Neutrophil (primary cell): ENCODE measurements around the gene TUBGCP4.

ENCODE experiments used
- H3K27ac ChIP-seq: fragments of 200-600 bp; sonication (generic); 2 replicates; pipeline ENCODE4 v1.5.1; 2016; ENCODE audit warnings: mild to moderate bottlenecking, moderate library complexity
- H3K27me3 ChIP-seq: fragments of 200-600 bp; sonication (generic); 2 replicates; pipeline ENCODE4 v1.6.0; 2016; ENCODE audit warnings: mild to moderate bottlenecking
- H3K36me3 ChIP-seq: fragments of 200-600 bp; sonication (generic); 2 replicates; pipeline ENCODE4 v1.5.1; 2017
- H3K4me1 ChIP-seq, 2 experiments: fragments of 200-600 bp in 1 of 2; sonication (generic) in 1 of 2; 1 replicate in 1 of 2; 2 replicates in 1 of 2; pipeline versions ENCODE4 v1.5.1 to v1.6.1; 2013 to 2016; ENCODE audit warnings: low read depth in 1 of 2, low read length in 1 of 2, mild to moderate bottlenecking in 1 of 2, moderate library complexity in 1 of 2; ENCODE audit not compliant: control insufficient read depth in 1 of 2, insufficient read depth in 1 of 2
- H3K4me3 ChIP-seq, 2 experiments: fragments of 200-600 bp in 1 of 2; sonication (generic) in 1 of 2; 1 replicate in 1 of 2; 2 replicates in 1 of 2; pipeline ENCODE4 v1.5.1; 2013 to 2016; ENCODE audit warnings: low read depth in 1 of 2, low read length in 1 of 2, mild to moderate bottlenecking in 1 of 2, moderate library complexity in 1 of 2
- H3K9me3 ChIP-seq: fragments of 200-600 bp; sonication (generic); 2 replicates; pipeline ENCODE4 v1.5.1; 2016
- TF ChIP-seq, protein P1 (sequence below): fragments of 200-600 bp; sonication (generic); IDR thresholded peaks from 2 replicates; pipeline ENCODE4 v1.5.1; 2016; ENCODE audit warnings: antibody characterized with exemption

TUBGCP4 gene

DNA sequence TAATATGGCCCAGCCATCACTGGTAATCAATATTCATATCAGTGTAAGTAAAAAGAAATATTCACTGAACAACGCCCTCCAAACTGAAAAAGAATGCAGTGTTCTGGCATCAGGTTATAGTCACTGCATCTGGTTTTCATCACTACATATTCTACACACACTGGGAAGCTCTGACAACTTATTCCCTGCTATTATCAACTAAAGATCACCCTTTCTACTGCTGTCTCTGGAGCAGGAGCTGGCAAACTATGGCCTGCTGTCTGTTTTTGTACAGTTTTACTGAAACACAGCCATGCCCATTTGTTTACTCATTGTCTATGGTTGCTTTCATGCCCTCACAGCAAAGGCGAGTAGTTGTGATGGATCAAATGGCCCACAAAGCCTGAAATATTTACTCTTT, 35.3 kb downstream of the TUBGCP4 start:
- H3K9me3 ChIP-seq = no peaks in the 10 kb centered on the region
- TF ChIP-seq, protein P1, sequence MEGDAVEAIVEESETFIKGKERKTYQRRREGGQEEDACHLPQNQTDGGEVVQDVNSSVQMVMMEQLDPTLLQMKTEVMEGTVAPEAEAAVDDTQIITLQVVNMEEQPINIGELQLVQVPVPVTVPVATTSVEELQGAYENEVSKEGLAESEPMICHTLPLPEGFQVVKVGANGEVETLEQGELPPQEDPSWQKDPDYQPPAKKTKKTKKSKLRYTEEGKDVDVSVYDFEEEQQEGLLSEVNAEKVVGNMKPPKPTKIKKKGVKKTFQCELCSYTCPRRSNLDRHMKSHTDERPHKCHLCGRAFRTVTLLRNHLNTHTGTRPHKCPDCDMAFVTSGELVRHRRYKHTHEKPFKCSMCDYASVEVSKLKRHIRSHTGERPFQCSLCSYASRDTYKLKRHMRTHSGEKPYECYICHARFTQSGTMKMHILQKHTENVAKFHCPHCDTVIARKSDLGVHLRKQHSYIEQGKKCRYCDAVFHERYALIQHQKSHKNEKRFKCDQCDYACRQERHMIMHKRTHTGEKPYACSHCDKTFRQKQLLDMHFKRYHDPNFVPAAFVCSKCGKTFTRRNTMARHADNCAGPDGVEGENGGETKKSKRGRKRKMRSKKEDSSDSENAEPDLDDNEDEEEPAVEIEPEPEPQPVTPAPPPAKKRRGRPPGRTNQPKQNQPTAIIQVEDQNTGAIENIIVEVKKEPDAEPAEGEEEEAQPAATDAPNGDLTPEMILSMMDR = no peak
- no peak overlapping the region for H3K4me3 ChIP-seq
- peaks cover 71% of the 10 kb centered on the region for H3K36me3 ChIP-seq
- no peak overlapping the region for H3K27ac ChIP-seq
- H3K27me3 ChIP-seq = no peaks in the 10 kb centered on the region
- no peaks in the 10 kb centered on the region for H3K4me1 ChIP-seq

DNA sequence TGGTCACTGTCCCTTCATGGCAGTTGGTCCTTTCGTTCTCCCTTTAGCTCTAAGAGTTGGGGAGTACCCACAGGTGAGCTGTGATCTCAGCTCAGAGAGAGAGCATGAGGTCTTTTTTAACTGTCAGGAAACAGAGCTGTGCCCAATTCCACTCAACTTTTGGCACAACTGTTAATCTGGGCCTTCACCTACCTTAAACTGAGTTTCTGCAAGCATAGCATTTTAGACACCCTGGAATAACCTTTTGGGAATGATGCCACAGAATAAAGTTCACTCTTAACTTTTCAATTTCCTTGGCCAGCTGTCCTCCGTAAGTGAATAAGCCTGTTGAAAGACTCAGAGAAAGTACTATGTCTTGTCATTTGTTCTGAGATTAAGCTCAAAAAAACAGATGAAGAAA, 35.9 kb downstream of the TUBGCP4 start:
- TF ChIP-seq, protein P1 = no peak
- Histone ChIP-seq H3K4me3 (no peak overlapping the region), H3K9me3 (no peaks in the 10 kb centered on the region), H3K27me3 (no peaks in the 10 kb centered on the region), H3K4me1 (no peaks in the 10 kb centered on the region), H3K27ac (no peak overlapping the region), H3K36me3 (peaks cover 71% of the 10 kb centered on the region)

DNA sequence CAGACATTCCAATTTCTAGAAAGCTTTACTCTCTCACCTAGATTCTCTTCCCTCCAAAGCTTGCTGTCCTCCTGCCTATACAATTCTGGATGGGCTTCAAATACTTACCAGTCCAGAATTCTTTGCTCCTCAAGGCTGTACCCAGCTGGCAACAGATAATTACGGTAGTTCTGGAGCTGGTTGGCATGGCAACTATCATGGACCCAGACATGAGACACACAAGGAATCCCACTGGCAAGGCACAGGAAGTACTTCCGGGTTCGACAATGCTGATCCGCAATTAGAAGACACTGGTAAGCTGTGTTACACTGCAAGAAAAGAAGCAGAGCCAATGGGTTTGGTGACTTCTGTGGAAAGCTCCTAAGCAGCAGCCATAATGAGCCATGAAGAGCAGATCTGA, 37.9 kb downstream of the TUBGCP4 start:
- no peaks in the 10 kb centered on the region for H3K9me3 ChIP-seq
- no peak overlapping the region for H3K4me3 ChIP-seq
- no peak overlapping the region for H3K27ac ChIP-seq
- H3K4me1 ChIP-seq = no peaks in the 10 kb centered on the region
- peaks cover 72% of the 10 kb centered on the region for H3K36me3 ChIP-seq
- H3K27me3 ChIP-seq = no peaks in the 10 kb centered on the region
- TF ChIP-seq, protein P1 = no peak

DNA sequence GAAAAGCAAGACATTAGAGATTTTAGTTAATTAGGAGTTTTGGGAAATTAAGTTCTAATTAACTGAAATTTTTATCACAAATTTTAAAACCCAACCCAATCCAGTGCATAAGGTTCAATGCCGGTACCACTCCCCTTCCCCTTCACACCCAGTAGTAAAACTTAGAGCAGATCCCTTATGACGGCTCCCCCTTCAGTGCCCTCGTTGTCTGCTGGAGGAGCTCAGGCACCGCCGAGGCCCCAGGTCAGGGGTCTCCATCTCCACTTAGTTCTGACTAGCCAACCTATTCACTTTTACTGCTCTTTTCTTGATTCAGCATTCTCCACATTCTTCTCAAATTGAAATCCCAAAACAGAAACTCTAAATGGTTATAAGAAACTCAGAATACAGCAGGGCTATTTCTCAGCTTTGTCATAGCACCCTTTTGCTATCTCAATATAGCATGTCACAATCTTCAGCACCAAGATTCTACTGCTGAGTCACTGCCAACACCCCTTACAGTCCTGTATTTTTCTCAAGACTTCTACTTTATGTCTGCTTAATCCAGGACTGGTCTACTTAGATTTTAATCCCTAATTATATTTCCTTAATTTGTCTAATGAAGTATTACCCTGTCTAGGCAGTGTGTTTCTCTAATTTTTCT, 39.8 kb downstream of the TUBGCP4 start:
- TF ChIP-seq, protein P1 = no peak
- H3K4me1 ChIP-seq = no peaks in the 10 kb centered on the region
- peaks cover 58% of the 10 kb centered on the region for H3K36me3 ChIP-seq
- no peak overlapping the region for H3K4me3 ChIP-seq
- H3K27me3 ChIP-seq = no peaks in the 10 kb centered on the region
- no peaks in the 10 kb centered on the region for H3K9me3 ChIP-seq
- H3K27ac ChIP-seq = no peak overlapping the region

DNA sequence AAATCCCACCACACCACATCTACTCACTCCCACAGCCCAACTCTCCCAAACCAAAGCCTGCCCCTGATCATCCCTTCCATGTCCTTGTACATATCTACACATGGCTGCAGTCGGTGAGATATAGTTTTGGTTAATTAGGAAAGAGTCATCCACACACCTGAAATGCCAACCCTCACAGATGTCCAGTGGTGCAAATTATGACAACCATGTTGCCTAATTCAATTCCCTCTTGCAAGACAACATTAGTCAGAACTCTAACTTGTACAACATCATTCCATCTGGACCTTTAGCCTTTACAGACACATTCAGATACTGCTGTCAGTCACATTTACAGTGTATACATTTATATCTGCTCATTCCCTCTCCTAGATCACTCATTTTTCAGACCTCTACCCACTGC, 41.2 kb downstream of the TUBGCP4 start:
- TF ChIP-seq, protein P1 = no peak
- Histone ChIP-seq H3K4me3 (no peak overlapping the region), H3K9me3 (no peaks in the 10 kb centered on the region), H3K27me3 (no peaks in the 10 kb centered on the region), H3K4me1 (no peaks in the 10 kb centered on the region), H3K27ac (no peak overlapping the region), H3K36me3 (peaks cover 48% of the 10 kb centered on the region)

DNA sequence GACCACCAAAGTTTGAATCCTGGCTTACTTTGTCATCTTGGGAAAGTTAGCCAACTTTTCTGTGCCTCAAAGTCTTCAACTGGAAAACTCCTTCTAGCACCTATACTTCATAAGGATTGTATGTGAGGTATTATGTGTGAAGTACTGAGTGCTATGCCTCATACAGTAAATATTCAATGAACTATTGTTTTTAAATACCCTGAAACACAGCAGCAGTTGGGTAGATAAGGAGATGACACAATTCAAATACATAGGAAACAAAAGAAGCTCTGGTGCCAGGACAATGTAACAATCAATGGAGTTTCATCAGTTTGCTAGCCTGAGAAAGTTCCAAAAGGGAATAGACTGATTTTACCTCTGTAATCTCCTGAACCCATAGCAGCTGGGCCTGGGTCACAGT, 43.3 kb downstream of the TUBGCP4 start:
- H3K9me3 ChIP-seq = no peaks in the 10 kb centered on the region
- H3K36me3 ChIP-seq = peaks cover 29% of the 10 kb centered on the region
- H3K4me3 ChIP-seq = no peak overlapping the region
- peaks cover 3 to 8% of the 10 kb centered on the region in 2 experiments for H3K4me1 ChIP-seq
- no peaks in the 10 kb centered on the region for H3K27me3 ChIP-seq
- H3K27ac ChIP-seq = no peak overlapping the region
- TF ChIP-seq, protein P1 = no peak
